Activated T-helper 1 cell treated with anti-CD3 and anti-CD28 coated beads, Interleukin-2, amount 50 U/mL, for 16 hours (primary cell): ENCODE results near the gene BCL11B.

Experiments used
- DNase-seq, 2 donors: peaks; one replicate each; pipeline ENCODE4 v3.0.0-alpha.2; 2020; ENCODE audit warnings: low read depth in 1 of 2, low spot score in 1 of 2

BCL11B gene

DNA sequence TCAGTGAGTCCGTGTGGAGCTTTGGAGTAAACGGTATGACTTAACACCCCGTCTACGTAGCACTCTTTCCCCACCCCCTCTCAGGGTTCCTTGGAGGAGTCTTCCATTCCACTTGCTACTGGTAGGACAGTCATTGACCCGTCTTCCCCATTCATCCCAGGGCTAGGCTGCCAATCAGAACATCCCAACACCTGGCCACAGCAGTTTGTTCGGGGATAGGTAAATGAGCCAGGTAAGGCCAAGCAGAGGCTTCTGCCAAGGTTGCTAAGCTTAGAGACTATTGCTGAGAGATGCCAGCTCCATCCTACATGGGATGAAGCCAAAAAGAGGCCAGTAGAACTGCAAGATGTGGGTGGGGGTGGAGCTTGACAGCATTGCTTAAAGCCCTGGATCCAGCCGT lies 130.8 kb downstream of the BCL11B start:
- no peak for DNase-seq

DNA sequence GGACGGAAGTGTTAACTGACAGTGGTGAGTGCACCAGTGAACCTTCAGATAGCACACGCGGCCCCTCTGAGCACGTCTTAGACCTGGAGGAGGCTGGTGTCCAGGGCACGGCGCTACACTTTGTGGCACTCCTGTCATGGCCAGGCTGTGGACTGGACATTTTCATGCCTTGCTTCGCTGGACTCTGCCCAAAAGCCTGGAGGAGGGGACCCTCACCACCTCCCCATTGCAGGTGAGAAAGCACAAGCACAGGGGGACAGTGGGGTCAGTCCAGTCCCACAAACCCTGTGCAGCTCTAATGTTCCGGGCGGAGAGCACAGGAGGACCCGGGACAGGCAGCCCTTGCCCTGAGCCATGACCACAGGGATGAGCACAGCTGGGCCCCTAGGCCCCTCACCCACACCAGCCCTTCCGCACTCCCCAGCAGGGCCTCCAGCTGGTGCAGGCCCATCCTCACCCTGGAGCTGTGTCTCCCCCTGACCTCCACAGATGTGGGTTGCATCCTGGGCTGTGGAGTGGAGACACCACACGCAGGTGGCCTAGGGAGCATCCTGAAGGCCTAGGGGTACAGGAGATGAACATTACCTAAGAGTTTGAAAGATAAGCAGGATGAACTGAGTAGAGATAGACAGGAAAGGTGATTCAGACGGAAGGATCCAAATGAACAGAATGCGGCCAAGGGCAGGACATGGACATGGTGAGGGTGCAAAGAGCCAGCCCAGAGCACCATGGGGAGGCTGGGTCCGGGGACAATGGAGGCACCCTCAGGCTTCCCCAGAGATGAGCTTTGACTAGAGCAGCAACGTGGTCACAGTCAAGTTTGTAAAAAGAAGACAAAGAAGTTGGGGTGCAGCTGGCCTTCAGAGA lies 132.8 kb downstream of the BCL11B start:
- no peak for DNase-seq

DNA sequence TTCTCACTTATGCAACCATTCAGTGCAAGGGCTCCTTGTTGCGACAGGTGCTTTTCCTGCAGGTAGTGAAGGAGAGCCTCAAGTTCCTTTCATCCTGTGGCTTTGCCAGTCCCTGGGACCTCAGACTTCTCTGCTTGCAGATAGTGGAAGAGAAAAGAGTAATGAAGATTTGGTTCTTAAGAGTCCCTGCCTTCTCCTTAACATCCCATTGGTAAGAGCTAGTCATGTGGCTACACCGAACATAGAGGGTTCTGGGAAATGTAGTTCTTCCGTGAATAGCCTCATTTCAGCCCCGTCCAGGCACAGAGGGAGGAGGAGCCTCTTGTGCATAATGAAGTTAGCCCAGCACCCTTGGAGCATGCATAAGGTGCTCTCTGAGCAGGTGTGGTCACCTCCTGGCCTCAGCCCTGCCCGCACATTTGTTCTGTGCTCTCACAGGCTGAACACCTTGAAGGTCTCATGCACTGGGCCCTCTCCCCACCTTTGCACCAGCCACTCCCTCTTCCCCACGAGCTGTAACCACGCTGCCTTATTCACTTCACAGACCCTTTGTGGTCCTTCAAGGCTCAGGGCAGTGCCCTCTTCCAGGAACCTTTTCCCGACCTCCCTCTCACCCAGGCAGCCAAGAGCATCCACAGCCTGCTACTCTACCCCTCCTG lies 134.0 kb downstream of the BCL11B start:
- DNase-seq = no peak

DNA sequence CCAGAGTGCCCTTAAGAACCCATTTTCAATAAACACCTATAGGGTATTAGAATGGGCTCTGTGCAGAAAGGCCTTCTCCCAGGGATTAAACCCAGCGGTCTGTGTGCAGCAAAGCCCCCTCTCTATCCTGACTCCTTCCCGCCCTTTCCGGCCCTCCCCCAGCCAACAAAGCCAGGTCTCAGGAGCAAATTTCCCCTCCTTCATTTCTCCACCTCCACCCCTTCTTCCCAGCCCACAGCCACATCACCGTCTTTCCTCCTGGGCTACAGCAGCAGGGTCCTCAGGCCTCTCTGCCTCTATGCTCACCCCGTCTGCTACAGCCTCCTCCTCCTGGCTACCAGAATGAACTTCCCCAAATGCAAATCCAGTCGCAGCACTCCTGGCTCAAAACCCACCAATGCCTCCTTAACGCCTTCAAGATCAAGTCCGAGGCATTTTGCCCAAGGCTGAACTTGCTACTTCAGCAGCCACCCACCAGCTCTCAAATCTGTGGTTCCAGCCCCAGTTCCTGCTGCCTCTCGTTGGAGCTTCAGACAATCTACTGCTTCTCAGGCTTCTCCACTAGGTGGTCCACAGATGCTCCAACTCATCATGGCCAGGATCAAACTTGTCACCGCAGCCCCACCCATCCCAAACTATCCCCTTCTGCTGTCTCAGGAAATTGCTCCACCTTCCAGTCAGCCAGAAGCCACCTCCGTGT lies 134.8 kb downstream of the BCL11B start:
- DNase-seq = no peak

DNA sequence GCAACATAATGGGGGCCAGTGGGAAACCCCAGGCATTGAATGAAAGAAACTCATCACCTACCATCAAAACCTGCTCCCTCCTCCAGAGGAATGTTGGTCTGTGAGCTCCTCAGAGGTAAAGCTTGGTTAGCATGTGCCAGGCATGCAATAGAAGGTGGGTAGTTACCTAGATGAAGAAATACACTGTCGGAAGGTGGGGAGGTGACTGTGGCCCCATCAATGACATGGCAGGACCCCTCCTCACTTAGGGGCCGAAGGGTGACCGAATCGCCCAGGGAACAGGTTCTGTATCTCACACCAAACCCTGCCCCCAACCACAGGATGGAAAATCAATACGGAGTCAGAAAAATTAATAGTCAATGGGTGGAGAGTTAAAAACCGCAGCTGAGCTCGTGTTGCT lies 135.6 kb downstream of the BCL11B start:
- DNase-seq = no peak

DNA sequence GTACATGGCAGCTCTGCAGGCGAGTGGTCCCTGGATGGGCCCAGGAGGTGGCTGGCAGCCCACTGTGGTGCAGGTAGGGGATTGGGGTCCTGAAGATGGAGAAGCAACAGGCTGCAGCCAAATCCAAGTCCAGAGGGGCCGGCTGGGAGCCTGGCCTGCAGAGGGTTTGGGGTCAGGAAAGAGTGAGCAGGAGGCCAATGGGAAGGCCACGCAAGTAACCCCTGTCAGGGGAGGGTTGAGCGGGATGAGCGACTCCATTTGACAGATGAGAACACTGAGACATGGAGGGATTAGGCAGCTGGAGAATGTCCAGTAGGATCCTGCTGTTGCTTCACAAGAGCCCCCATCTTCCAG lies 136.0 kb downstream of the BCL11B start:
- DNase-seq = no peak

DNA sequence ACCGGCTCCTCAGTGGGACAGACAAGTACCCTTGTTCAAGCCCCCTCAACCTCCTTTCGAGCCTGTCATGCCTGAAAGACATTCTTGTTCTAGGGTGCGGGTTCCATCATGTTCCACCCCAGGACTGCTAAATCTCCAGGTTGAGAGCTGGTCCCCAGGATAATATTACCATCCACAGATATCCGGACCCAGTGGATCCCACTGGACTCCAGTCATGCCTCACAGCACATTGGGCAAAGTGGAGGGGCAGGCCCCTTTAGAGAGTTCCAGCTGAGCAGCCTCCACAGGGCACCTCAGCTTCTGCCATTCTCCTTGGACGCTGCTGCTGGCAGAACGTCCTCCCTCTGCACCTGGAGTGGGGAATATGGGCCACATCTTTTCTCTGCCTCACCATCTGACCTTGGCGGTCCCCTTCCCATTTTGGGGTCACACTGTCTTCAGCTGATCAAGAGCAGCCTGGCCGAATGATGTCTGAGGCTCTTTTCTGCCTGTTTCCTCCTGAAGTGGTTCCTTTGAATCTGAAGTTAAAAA lies 137.4 kb downstream of the BCL11B start:
- DNase-seq = no peak

DNA sequence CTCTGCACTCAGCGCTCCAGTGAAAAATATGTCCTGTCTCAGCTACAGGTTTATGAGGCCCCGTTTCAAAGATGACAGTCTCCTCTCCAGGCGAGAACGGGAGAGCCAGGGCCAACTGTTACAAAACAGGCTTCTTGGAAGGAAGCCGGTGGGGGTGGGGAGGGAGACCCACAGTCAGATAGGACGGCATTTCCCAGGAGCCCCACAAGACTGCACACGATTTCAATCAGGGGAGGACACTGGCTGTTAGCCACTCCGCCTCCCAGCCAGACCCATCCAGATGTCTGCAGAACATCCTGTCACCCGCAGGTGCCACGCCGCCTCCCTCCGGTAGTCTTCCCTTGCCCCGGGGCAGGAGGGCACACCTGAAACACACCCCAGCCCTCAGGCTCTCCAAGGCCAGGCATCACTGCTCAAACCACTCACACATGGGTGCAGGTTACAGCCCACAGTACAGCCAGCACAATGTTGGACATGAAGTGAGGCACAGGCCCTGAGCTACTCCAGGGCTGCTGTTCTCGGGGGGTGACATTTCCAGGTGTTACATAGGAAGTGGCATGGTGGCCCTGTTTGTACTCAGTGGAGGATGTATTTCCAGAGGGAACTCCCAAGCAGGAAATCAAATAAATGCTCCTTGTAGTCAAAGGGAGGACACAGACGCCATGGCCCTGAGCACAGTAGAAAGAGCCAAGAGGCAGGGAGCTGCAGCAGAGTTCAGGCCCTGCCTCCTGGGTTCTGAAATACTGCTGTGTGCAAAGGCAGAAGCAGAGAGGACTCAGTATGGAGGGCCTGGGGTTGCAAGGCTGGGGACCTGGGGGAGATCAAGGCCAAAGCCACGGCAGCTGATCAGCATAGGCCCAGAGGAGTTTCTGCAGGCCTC lies 138.1 kb downstream of the BCL11B start:
- no peak for DNase-seq

DNA sequence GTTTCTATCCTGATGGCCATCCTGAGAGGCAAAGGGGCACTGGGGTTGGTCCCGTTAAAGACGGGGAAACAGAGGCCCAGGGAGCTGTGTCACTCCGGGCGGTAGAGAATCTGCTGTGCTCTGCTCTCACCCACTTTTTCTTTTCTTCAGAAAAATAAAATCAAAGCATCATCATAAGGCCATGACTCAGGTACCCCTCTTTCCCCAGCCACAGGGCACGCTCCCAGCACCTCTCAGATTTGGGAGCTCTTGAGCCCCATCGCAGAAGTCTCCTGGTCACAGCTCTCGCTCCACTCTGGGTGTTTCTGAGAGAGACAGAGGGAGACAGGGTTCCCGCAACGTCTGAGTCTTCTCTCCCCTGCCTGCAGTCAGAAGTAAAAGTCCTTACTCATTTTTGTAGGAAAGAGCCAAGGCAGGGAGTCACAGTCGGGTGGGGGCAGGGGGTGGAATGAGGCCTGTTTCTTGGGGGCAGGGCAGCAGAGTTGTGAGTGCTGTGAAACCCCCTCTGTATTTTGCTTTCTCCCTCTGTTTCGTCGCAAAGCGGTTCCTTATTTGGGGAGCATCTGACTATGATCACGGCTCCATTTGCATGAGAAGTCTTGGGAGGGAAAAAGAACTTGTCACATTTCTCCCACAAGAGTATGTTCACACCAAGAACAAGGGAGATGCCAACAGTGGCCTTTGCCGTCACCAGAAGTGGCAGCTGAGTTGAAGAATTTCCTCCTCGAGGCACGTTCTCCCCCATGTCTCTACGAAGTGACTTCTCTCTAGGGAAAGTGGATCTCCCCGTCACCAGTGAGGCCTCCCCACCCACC lies 139.0 kb downstream of the BCL11B start:
- no peak for DNase-seq

DNA sequence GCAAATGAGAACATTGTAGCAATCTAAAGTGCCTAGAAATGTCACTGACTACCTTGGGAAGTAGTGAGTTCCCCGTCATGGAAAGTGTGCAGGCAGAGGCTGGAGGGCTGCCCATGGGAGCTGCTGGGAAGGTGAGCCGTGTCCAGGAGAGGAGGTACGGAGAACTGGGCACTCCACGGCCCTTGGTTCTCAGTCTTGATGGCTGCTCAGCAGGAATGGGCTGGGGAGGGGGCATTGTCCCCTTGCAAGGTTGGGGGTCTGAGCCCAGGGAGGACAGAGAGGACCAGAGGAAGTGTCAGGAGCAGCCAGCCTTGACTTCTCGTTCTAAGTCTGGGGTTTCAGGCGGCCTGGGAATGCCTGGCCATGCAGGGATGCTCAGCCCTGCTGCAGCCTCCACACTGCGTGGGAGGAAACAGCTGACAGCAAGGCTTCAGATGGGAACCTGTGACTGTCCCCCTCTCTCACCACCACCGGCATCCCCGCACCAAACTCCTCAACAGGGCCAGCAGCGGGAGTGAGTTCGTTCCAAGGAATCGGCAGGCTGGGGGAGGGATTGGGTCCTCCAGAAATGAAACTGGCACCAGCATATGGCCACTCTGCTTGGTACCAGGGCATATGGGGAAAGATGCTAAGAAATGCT lies 140.2 kb downstream of the BCL11B start:
- DNase-seq = no peak

DNA sequence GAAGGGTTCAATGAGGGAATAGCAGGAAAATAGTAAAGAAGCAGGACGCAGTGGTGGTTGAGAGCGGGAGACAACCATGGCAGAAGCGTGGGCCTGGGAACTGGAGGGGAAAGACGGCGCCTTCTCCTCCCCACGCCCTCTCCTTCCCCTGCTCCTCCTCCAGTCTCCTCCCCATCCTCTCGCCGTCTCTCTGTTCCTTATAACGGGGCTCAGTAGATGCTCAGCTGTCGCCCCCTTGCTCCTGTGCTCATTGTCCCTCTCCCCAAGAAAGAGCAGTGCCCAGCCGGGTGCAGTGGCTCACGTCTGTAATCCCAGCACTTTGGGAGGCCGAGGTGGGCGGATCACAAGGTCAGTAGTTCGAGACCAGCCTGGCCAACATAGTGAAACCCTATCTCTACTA lies 142.0 kb downstream of the BCL11B start:
- no peak for DNase-seq

DNA sequence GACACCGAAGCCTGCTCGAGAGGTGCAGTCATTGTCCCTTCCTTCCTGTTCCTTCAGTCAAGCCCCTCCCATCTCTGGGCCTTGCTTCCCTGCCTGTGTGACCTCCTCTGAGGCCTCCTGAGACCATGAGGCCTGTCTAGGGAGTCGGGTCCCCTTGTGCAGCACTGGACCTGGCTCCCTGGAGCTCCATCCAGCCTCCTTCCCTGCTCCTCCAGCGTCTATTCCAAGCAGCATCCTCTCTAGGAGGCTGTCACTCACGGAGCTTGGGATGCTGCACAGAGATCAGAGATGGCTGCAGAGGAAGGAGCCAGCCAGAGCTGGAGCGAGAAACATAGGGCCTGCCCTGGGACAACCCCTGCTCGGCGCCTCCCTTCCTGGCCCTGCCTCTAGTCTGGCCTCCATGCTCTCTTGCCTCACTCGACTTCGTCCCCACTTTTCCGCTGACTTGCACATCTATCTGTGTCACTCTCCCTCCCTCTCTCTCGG lies 142.7 kb downstream of the BCL11B start:
- no peak for DNase-seq

DNA sequence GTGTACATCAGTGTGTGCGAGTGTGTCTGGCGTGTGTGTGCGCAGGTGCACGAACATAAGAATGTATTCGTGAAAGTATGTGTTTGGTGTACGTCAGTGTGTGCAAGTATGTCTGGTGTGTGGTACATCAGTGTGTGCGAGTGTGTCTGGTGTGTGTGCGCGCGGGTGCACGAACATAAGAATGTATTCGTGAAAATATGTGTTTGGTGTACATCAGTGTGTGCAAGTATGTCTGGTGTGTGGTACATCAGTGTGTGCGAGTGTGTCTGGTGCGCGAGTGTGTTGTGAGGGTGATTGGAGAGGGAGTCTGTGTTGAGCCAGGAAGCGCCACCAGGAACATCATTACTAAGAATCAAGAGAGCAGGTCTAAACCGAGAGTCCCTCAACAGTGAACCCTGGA lies 143.8 kb downstream of the BCL11B start:
- DNase-seq = no peak

DNA sequence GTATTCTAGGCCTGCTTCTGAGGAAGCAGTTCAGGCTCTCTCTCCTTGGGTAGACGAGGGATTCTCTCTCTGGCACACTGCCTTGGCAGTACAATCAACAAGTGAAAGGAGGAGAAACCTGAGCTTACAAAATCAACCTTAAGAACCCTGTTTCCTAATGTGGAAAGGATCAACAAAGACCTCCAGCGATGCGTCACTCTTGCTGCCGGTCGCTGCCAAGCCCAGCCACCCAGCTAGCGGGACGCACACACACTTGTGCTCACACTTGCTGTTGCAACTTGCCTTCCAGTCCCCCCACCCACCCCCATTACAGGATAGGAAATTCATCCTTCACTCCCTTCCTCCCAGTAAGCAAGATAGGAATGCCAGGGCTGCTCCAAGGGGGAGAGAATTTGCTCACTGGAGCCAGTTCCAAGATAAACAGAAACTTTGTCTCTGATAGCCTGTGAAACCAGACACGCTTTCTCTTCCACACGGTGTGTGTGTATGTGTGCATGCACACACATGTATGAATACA lies 144.3 kb downstream of the BCL11B start:
- DNase-seq = no peak

DNA sequence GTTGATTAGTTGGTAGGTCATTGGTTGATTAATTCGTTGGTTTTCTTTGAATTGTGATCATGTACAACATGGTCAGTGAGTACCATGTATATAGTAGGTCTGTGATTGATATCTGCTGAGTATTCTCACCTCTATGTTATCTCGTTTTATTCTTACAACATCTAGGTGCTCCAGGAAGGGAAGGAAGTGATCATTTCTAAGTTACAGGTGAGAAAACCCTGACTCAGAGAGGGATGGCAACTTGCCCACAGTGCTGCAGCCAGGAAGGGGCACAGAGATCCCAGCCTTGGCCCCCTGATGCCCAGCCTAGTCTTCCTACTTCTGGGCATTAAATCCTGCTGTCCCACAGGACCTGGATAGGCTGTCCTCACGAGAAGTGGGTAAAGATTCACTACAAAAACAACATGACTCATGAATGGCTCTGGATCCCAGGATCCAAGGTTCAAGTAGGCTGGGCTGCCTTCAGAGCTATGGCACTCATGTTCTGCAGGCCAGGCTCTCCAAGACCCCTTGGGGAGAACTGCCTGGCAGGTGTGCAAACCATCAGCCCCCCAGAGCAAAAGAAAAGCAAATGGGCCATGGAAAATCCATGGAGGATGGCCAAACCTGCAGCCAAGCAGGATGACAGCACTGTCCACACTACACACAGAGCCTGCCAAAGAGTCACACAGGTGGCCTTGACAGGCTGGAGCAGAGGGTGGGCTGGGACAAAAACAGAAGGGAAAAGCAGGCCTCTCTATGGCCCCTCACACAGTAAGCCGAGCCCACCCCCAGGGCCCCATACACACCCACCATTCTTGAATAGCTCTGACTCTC lies 146.2 kb downstream of the BCL11B start:
- no peak for DNase-seq

DNA sequence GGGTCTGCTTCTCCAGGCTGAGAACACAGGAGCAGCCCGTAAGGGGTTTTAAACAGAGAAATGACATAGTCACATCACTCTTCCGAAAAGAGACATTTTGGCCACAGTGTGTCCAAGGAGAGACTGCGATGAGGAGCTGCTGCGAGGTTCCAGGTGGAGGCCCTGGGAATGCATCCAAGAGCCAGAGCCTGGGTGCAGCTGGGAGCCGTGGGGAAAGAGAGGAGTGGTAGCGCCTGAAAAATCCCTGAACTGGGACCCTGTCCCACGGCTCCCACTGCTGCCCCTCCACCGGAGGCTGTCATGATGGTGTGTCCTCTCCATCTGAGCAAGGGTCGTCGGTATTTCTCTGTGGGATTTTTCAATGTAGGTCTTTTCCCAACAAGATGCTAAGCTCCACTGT lies 146.9 kb downstream of the BCL11B start:
- DNase-seq = no peak

DNA sequence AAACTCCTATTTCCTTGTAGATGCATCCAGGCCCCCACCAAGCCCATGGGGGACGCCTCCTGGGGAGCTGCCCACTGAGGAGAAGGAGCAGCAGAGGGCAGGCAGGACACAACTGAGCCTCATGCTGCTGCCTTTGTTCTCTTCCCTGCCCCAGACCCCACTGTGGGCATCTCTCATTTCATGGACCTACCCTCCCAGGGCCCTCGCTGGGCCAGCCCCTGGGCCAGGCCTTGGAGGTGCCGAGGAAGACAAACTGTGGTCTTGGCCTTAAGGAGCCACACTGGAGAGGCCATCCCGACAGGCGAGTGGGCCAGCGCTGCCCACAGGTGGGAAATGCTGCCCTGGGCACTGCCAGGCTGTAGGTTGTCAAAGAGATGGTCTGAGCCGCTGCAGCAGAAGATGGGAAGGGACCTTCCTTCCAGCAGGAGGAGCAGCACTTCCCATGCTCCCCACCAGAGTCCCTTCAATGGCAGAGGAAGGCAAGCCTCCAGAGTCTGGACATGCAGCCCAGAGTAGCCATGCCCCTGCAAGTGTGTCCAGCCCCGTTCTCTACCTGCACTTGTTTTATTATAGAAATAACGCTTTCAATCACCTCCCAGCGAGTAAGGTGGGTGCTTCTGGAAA lies 147.4 kb downstream of the BCL11B start:
- no peak for DNase-seq
